IPS-18c (cell line): ENCODE measurements around the gene MLF1.

ENCODE experiments used
- H3K4me3 ChIP-seq: 2 replicates; pipeline ENCODE4 v1.7.0; 2013; ENCODE audit warnings: low read depth, mild to moderate bottlenecking, low read length, moderate library complexity; ENCODE audit not compliant: insufficient read depth
- H3K9me3 ChIP-seq: one replicate; pipeline ENCODE4 v1.6.1; 2013; ENCODE audit warnings: mild to moderate bottlenecking, low read length, moderate library complexity; ENCODE audit not compliant: control insufficient read depth, insufficient read depth

MLF1 gene

GRCh38 chr3:158569794-158570193, 1.2 kb upstream of the MLF1 start:
- Histone ChIP-seq H3K9me3 (no peaks in the 10 kb centered on the region), H3K4me3 (no peak overlapping the region)

DNA sequence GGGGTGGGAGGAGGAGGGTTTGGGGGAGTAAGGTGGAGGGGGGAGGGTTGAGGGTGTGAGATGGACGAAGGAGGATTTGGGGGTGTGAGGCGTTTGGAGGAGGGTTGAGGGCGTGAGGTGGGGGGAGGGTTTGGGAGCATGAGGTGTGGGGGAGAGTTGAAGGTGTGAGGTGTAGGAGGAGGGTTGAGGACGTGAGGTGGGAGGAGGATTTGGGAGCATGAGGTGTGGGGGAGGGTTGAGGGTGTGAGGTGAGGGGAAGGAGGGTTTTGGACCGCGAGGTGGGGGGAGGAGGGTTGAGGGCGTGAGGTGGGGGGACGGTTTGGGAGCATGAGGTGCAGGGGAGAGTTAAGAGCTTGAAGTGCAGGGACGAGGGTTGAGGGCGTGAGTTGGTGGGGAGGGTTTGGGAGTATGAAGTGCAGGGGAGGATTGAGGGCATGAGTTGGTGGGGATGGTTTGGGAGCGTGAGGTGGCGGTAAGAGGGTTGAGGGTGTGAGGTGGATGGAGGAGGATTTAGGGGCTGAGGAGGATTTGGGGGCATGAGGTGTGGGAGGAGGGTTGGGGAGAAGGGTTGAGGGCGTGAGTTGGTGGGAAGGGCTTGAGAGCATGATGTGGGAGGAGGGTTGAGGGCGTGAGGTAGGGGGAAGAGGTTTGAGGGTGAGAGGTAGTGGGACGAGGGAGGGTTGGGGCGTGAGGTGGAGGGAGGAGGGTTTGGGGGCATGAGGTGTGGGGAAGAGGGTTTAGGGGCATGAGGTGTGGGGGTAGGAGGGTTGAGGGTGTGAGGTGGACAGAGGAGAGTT, 1.2 kb downstream of the MLF1 start:
- no peaks in the 10 kb centered on the region for H3K9me3 ChIP-seq
- no peak overlapping the region for H3K4me3 ChIP-seq

- Histone ChIP-seq H3K4me3 (no peak overlapping the region), H3K9me3 (no peaks in the 10 kb centered on the region)
Observed at GRCh38 chr3:158572766-158573060, 1.7 kb downstream of the MLF1 start.

DNA sequence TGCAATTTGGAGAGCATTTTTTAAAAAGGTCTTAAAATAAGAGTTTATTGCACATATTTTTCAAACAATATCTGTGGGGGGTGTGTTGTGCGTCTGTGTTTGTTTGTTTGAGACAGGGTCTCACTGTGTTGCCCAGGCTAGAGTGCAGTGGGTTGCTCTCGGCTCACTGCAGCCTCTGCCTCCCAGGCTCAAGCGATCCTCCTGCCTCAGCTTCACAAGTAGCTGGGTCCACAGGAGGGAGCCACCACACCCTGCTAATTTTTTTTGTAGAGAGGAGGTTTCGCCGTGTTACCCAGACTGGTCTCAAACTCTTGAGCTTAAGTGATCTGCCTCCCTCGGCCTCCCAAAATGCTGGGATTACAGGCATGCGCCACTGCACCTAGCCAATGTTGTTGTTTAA, 2.7 kb downstream of the MLF1 start:
- no peaks in the 10 kb centered on the region for H3K9me3 ChIP-seq
- H3K4me3 ChIP-seq = no peak overlapping the region

DNA sequence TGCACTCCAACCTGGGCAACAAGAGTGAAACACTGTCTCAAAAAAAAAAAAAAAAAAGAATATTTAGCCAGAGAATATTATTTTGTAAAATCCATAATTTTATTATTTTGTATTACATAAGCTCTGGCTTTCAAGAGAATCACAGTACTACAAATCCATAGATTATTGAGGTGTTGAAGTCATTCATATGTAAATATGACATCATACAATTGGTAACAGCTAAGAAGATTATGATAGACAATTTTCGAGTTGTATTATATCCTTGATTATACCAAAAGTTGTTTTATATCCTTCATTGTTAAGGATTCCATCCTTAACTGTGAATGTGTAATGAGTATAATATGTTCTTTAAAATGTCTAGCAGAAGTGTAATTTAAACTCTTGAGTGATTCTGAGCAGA, 3.7 kb downstream of the MLF1 start:
- H3K9me3 ChIP-seq = no peaks in the 10 kb centered on the region
- H3K4me3 ChIP-seq = no peak overlapping the region

DNA sequence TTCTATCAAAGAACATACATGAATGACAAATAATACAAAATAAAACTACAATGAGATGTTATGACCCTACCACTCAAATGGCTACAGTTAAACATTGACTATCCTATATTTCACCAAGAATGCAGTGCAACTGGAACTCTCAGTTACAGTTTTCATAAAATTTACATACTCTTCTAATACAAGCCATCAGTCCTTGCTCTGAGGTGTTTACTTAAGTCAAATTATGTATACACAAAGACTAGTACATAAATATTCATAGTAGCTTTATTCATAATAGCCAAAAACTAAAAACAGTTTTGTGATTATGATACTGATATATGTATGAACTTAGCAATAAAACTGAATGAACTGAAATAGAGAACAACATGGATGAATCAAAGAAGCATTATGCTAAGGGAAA, 19.2 kb downstream of the MLF1 start:
- H3K9me3 ChIP-seq = no peaks in the 10 kb centered on the region
- H3K4me3 ChIP-seq = no peak overlapping the region

GRCh38 chr3:158600787-158601186, 29.8 kb downstream of the MLF1 start:
- Histone ChIP-seq H3K4me3 (no peak overlapping the region), H3K9me3 (no peaks in the 10 kb centered on the region)

DNA sequence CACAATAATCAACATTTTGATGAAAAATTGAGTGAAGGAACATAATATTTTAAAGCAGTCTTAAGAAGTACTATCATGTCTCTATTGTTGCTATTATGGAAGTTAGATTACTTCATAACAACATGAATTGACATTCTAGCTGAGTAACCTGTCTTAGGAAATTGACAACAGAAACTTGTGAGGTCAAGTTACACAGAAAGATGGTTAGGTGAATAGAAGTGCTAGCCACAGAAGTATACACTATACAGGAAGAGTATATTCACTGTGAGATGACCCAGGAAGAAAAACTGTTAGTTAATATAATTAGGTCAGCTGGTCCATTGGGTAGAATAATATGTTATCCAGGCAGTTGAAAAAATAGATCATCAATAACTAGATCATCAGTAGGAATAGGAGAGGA, 31.2 kb downstream of the MLF1 start:
- no peak overlapping the region for H3K4me3 ChIP-seq
- no peaks in the 10 kb centered on the region for H3K9me3 ChIP-seq

GRCh38 chr3:158617982-158618875, 47.2 kb downstream of the MLF1 start:
- Histone ChIP-seq H3K9me3 (peaks cover 2% of the 10 kb centered on the region), H3K4me3 (no peak overlapping the region)

- no peaks in the 10 kb centered on the region for H3K9me3 ChIP-seq
- no peak overlapping the region for H3K4me3 ChIP-seq
Observed at GRCh38 chr3:158625881-158626280, 54.9 kb downstream of the MLF1 start.

DNA sequence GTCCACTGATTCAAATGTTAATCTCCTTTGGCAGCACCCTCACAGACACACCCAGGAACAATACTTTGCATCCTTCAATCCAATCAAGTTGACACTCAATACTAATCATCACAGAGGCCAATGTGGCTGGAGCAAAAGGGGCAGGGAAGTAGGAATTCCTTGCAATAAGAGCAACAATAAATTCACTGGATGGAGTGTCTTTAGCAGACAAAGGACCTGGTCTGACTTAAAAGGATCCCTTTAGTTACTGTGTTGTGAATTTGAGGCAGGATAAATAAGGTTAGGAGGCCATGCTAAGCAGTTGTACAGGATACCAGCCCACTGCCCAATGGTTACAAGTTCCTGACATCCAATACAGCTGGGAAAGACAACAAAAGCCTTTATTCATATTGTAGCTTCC, 61.0 kb downstream of the MLF1 start:
- H3K9me3 ChIP-seq = peaks cover 5% of the 10 kb centered on the region
- H3K4me3 ChIP-seq = no peak overlapping the region

- Histone ChIP-seq H3K4me3 (no peak overlapping the region), H3K9me3 (no peaks in the 10 kb centered on the region)
Observed at GRCh38 chr3:158640646-158641045, 69.7 kb downstream of the MLF1 start.

DNA sequence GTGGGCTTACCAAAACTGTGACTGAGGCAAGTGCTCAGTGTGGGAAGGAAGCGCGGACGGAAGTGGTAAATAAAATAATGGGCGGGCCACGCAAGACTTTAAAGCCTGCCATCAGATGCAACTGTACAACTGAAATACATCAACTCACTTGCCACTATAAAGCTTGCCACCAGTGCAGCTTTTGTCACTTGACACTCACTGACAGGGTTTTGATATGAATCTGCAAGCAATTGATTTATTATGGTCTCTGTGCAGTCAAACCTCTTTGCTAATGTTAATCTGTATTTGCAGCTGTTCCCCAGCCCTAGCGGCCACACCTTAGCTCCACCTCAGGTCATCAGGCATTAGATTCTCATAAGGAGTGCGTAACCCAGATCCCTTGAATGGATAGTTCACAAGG, 71.0 kb downstream of the MLF1 start:
- Histone ChIP-seq H3K4me3 (no peak overlapping the region), H3K9me3 (no peaks in the 10 kb centered on the region)

DNA sequence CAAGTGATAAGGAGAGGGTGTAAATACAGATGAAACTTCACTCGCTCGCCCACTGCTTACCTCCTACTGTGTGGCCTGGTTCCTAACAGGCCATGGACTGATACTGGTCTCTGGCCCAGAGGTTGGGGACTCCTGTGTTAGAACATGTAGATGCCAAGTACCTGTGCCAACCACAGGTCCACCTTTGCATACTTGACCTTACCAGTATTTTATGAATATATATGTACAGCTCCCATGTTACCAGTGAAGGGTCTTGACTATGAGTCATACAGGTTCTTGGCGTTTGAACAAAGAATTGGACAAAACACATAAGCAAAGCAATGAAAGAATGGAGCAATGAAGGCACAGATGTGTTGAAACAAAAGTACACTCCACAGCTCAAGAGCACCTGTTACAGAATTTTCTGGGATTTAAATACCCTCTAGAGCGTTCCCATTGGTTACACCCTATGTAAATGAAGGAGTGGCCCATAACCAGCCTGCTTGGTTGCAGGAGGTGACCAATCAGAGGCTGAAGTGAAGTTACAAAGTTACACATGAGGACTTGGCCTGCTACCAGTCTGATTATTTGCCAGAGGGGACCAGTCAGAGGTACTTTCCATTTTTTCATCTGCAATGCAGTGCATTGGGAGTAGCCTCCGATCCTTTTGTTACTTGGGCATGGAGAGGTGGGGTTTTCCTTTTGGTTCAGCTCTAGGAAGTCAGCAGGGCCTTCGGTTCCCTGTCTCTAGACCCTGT, 71.6 kb downstream of the MLF1 start:
- Histone ChIP-seq H3K9me3 (no peaks in the 10 kb centered on the region), H3K4me3 (no peak overlapping the region)

DNA sequence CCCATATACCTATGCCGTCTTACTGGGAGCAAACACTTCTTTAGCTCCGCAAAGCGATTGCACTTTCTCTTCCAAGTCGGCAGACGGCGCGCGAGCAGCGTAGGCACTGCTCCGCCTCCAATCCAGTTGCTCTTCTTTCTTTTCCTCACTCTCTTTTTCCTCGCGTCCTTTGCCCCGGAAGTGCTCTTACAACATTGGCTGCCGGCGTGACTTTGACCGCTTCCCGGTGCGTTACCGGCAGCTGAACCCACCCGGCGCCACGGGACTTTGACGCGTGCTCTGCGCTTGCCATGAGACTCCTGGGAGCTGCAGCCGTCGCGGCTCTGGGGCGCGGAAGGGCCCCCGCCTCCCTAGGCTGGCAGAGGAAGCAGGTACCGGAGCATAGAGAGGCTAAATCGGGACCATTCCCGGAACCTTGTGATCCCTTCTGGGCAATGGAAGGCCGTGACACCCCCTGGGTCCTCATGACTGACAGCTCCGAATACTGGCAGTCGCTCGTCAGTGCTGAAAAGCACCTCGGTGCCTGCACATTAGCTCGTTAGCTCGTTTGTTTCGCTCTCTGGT, 73.4 kb downstream of the MLF1 start, which contains the start of gene GFM1:
Gene GFM1 (plus strand): TSS at position 183 of the 564 bp plus-strand sequence. CDS start 108 bp downstream, at position 291.
- Histone ChIP-seq H3K9me3 (no peaks in the 10 kb centered on the region), H3K4me3 (peak within 1 kb of the TSS; percentile 94)

DNA sequence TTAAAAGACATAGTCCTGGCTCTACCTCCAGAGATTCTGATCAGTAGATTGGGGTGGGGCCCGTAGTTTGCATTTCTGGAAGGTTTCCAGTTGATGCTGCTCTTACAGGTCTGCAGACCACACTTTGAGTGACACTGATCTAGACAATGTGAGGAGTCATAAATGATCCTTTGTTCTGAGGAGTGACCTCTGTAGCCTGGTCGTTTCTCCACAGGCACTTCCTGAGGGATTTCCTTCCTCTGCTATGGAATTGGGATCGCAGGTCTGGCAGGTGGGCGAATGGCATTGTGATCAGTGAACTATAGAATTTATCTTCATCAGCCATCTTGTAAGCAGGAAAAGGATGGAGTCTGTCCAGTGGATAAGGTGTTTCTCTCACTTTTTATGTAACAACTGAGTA, 78.8 kb downstream of the MLF1 start:
- Histone ChIP-seq H3K9me3 (no peaks in the 10 kb centered on the region), H3K4me3 (no peak overlapping the region)

DNA sequence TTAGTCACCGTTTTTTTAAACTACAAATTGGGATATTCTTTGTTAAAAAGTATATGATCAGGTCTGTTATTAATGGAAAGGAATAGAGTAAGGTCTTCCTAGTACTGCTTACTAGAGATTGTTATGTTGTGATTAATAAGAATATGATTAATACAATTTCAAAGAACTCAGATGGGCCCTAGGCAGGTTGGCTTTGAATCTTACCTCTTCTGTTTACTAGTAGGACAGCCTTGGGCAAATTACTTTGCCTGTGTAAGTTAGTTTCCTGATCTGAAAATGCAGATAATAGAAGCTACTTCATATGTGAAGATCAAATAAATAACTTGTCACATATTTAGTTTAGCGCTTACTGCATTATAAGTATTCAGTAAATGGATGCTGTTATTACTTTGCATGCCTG, 80.2 kb downstream of the MLF1 start:
- no peak overlapping the region for H3K4me3 ChIP-seq
- H3K9me3 ChIP-seq = no peaks in the 10 kb centered on the region
